A172 (cell line): ENCODE data around the gene UBAP1L. TPM values are rescaled to one million over a fixed set of nuclear protein-coding genes. Genes with fewer than 3 reads are reported as not detected.

Source experiments
- DNase-seq: peaks from one replicate; pipeline ENCODE4 v3.0.0-alpha.2; 2015; ENCODE audit warnings: low spot score
- total RNA-seq: library from RNA; depleted of rRNA; stranded (reverse); fragments of >200 nt; shearing (Covaris generic); gene quantifications from 2 replicates; pipeline ENCODE4 v1.2.3, GENCODE V29; 2014

Gene UBAP1L
- total RNA-seq, 1 experiment from 2014 or later, result 0.05 TPM

DNA sequence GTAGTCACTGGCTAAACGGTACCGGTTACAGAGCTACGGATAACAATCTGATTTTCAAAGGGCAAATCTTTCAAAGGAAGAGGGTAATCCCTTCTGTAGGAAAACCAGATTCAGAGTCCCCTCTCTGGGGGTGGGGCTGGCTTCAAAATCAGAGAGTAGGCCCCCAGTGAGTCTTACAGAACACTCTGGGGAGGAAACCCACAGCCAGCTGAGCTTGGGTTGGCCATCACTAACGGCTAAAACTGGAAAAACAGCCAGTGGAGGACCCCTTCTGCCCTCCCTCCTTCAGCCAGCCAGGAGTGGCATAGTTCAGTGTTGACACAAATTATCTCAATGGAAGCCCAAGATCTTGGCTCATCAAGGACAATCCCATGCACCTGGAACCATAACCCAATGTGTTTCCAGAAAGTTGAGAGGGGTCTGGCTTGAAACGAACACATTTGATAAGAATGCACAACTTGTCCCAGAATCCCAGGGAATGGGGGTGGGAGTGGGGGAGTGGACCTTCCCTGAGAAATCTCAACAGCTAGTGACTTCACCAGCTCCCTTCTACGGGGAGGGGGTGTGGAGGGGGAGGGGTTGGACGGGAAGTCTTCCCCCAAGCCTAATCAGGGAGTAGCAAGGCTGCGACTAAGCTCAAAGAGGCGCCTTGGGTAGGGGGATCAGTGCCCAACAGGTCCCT is 48.2 kb downstream of the UBAP1L start:
- no peak for DNase-seq

DNA sequence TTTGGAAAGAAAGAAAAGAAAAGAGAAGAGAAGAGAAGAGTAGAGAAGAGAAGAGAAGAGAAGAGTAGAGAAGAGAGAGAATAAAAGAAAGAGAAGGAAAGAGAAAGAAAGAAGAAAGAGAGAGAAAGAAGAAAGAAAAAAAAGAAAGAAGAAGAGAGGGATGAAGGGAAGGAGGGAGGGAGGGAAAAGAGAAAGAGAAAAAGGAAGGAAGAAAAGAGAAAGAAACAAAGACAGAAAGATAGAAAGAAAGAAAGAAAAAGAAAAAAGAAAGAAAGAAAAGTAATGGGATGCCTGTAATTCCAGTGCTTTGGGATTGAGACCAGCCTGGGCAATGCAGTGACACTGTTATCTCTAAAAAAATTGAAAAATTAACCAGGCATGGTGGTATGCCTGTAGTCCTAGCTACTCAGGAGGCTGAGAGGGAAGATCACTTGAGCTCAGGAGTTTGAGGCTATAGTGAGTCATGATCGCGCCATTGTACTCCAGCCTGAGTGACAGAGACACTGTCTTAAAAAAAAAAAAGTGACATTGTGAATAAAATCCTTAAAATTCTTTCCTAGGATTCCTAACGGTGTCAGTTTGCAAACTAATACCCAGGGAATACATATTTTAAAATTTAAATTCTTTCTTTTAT is 48.9 kb downstream of the UBAP1L start:
- DNase-seq, result no peak

DNA sequence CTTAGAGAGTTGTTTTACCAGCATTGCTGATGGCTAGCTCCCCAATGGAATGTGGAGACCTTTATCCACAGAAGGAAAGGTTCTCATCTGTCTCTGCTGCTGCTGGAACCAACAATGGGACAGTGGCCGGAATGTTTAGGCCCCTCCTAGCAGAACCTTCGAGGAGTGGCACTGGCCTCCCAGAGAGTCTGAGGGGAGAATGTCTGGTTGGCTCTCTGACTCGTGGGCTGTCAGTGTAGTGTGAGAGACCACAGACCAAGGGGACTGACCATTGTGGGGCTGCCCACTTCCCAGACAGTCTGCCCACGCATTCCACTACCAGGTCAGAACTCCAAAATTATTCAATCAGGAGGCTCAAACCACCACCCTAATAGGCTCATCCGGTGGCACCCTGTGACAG is 52.3 kb downstream of the UBAP1L start:
- no peak for DNase-seq

DNA sequence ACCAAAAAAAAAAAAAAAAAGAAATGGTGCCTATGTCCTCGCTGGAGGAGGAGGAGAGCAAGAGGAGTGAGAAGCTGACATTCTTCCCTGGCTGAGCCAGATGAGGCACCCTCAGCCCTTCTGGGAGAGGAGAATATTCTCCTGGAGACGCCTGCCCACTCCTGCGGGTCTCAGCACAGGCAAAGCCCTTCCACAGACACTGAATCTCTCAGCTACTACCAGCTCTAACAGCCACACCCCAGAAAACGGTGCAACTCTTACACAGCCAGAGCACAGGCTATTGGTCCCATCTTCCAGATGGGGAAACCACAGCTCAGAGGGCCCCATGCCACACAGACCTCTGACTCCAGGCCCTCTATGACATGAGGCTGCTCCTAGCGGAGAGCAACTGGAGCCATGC is 52.9 kb downstream of the UBAP1L start:
- DNase-seq, result no peak

DNA sequence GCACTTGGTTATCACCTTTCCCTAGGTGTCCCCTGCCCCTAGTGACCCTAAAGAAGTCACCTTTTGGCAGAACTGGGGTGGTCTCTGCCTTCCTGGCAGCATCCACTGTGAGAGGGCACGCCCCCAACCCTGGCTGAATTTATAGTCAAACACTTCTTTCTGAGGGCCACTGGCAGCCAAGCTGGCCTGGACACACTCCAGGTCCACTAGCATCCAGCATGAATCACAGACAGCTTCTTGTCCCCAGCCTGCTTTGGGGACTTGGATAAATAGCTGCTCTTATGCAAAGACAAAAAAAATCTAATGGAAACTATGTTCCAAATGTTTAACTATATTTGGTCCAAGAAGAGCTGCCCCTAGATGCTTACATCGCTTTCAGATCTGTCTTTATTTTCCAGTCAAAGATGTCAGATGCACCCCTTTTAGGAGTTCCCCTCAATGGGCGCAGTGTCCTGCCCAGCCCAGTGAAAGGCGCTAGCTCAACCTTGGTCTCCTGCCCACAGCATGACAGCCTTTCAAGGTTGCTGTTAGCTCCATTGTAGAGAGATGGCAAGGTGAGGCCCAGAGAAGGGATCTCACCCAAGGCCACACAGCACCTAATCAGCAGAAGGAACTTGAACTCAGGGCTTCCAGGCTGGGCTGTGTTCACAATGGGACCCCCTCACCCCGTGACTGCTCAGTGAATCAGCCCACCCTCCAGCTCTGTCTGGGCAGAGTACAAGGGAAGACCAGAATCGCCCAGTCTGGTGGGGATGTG is 54.2 kb downstream of the UBAP1L start:
- no peak for DNase-seq

DNA sequence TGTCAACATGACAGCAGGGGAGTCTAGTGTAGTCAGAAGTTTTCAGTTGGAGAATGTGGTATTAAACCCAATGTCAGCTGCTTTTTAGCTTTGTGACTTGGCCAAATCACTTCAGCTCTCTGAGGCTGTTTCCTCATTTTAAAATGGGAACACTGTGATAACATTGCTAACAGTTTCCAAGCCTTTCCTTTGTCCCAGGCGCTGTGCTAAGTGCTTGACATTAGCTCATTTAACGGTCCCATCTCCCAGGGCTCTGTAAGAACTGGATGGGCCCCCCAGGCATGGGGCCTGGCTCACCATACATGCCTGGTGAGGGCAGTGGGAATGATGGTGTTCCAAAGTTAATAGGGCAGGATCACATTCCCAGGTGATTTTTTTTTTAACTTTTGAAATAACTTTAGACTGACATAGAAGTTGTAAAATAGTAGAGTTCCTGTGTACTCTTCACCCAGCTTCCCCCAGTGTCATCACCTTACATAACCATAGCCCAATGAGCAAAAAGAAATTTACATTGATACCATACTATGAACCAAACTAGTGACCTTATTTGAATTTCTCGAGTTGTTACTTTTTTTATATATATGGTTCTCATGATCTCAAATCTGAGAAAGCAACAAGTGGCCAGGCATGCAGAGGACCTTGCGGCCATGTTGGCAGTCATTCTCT is 54.9 kb downstream of the UBAP1L start:
- DNase-seq, result no peak

DNA sequence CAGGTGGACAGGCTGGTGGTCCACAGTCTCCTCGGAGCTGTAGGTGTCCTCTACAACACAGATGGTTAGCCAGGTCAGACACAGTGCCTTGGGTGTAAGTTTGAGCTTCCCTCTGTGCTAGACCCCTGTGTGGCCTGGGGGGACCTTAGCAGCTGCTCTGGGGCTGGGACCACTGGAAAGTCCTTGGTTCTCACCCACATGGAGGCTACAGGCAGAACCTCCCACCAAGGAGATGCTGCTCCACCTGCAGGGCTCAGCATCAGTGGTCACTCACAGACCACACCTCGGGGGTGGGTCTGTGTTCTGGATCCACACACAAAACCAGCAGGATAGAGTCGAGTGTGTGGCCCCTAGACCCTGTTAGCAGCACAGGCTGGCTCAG is 55.6 kb downstream of the UBAP1L start:
- DNase-seq, result no peak

DNA sequence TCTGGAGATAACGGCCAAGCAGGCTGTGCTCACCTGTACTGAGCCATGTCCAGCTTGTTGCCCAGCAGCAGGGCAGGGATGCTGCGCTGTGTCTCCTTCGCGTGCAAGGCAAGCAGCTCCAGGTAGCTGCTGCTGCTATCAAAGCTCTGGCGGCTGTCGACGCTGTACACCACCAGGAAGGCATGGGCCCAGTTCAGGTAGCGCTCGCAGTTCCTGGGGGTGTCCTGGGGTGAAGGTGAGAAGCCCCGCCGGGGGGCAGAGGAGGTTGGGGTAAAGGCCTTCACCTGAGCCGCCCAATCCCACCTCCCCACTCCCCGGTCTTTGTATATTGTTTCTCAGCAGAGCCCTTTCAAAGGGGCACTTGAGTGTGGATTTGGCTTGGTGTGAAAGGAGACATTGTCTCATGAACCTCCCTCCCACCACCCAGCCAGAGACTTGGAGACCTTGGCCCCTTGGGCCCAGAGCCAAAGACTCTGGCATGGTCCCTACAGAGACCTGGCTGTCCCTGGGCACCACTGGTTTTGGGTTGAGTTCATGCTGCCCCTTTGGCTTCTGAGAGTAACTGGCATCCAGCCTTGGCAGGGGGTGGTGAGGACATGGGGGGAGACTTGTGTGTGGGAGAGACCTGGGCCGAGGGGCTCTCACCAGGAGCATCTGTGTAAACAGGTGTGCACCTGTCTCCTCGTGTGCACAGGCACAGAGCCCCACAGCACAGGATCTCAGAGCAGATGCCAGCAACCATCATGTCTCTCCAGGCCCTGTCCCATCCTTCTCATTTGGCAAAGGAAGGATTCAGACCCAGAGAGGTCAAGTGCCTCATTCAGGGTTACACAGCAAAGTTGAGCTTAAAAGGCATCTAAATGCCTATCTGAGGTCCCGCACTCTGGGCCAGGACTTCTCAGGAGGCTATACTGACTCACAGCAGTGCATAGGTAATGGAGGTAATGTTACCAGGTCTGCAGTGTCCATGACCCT is 56.3 kb downstream of the UBAP1L start:
- no peak for DNase-seq

DNA sequence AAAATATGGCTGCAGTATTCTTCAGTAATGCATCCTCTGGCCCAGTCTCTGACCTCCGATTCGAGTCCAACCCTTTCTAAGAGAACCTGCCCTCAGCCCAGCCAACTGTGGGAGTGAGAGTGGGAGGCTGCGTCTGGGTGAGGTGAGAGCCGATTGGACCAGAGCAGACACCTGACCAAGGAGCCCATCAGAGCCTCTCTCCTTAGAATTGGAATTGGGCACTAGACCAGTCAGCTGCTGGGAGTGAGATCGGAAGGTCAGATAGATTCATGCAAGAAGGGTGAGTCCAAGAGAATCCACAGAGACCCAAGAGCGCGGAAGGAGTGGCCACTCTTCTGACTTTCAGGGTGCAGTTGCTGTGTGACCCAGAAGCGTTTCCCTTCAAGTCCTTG is 57.5 kb downstream of the UBAP1L start:
- DNase-seq, result no peak

DNA sequence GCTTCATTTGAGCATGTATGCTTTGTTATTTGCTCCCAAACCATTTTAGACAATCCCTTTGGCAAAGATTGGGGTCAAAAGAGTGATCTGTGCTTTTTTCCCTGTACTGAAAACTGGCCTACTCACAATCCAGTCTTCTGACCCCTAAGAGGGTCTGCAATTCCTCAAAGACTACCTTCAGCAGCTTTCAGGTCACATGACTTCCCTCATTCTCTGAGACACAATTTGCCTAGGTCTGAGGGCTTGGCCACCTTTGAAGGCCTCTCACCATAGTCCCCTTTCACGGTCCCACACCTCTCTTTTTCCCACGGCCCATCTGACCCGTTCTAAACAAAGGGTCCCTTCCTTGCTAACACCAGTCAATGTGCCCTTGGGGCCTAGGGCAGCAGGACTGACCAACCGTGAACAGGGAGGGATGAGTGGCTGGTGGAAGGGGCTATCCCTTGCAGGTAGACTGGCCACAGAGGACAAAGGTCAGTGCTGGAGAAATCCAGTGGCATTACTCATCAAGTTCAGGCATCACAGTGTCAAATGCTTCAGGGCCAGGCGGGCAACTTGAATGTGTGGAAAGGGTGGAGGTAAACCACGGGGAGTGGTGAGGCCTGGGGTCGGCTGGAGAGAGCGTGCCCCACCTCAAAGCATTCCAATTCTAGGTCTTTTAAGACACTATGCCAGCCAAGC is 58.0 kb downstream of the UBAP1L start:
- DNase-seq, result peak; percentile 82

DNA sequence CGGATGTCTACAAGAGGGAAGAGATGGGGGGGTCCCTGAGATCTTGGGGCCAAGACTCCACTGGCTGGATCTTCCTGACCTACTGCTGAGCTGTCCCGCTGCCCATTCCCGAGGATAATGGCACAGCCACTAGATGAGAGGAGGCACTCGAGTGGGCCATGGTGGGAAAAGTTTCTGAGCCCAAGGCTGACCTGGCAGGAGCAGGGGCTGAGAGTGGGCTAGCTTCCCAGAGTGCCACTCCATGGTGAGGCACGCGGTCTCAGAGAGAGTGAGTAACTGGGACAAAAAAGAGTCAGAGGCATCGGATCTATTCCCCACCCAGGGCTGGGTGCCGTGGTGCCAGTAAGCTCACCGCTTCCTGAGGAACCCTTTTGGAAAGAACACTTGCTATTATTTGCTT is 58.9 kb downstream of the UBAP1L start:
- DNase-seq, result no peak

DNA sequence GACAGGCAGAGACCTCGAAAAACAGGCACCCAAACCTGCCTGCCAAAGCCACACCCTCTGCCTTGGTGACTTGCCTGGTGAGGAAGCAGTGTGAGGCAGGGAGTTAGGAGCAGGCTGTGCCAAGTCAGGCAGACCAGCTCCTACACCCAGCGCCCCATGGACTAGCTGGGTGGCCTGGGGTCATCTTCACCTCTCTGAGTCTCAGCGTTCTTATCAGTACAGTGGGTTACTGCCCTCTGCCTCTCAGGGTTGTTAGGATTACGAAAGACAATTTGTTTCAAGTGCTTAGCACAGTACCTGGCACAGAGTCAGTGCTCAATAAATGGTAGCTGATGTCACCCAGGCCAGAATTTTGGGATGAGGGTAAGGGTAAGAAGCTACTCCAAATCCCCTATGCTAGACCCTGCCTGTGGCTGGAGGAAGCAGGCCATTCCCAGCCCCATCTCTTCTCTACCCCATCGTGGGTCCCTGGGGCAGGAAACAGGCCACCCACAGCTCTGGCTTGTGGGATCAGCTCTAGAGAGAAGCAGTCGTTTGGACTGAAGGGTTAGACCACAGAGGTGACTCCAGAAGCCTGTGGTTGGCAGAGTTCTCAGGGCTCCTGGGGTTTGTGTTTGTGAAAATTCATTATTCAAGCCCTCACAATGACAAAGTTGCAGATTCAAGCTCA is 59.7 kb downstream of the UBAP1L start:
- peak; percentile 55 for DNase-seq

DNA sequence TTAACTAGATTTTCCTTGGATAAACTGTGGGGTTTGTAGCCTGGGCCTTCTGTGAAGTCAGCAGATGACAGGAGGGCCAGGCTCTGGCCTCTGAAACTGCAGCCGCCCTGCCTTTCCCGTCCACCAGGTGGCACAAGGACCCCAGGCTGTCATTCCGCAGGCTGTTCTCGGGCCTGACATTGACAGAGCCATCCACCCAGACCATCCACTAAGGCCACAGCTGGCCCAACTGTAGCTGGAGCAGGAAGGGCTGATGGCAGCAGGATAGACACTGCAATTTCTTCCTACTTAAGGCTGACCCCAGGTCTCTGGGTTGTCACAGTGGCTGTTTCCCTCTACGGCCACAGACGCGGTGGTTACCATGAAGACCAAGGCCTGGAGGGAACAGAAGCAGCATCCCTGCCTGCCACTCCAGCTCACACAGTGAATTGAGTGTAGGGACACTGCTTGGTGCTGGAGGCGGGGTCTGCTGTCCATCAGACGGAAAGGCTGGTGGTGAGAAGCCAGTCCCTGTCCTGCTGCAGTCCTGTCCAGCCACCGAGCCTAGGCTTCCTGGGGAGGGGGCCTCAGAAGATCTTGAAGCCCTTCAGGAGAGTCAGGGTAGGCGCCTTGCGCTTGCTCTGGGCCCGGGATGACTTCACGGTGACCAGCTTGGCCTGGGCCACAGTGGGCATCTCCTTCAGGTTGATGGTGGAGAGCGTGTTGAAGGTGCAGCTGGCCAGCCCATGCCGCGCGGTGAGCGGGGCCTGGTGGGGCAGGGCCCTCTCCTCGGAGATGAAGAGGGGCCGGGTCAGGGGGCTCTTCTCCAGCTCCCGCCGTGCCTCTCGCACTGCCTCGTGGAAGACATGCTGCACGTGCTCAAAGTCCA is 60.4 kb downstream of the UBAP1L start:
- peak; percentile 56 for DNase-seq

DNA sequence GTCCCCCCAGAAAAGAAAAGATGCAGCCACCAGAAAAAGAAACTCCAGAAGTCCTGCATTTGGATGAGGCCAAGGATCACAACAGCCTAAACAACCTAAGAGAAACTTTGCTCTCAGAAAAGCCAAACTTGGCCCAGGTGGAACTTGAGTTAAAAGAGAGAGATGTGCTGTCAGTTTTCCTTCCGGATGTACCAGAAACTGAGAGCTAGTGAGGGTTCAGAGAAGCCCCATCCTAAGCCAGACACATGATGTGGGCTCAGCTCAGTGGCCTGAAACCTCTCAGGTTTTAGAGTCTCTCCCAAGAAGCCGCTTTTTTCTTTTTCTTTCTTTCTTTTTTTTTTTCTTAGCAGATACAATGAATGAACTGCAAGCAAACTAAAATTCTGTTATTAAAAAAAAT is 62.0 kb downstream of the UBAP1L start:
- no peak for DNase-seq

DNA sequence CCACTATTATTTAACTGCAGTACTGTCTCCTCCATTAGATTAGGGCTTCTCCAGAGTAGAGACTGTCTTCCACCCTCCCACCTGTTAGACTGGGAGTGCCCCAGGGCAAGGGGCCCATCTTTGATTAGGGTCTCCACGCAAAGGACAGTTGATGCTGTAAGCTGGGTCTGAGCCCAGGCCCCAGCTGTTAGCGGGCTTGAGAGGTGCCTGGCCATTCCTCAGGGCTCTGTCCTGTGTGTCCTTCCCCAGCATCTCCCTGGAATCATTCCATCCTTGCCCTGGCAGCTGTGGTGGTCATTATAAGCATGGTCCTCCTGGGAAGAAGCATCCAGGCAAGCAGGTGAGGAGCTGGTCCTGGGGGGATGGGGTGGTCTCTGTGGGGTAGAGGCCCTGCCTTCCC is 63.7 kb downstream of the UBAP1L start:
- DNase-seq, result no peak

DNA sequence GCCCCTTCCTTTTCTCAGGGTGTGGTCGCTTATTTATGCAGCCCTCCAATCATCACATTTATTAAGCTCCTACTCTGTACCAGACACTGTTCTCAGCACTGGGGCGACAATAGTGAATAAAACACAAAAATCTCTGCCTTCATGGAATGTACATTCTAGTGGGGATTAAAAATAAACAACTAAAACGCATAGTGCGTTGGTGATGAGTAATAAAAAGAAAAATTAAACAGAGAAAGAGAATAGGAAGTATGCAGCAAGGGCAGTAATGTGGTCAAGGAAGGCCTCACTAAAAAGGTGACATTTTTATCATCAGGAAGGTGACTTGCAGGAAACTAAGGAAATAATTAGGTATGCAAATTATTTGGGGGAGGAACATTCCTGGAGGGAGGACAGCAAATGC is 64.7 kb downstream of the UBAP1L start:
- no peak for DNase-seq

DNA sequence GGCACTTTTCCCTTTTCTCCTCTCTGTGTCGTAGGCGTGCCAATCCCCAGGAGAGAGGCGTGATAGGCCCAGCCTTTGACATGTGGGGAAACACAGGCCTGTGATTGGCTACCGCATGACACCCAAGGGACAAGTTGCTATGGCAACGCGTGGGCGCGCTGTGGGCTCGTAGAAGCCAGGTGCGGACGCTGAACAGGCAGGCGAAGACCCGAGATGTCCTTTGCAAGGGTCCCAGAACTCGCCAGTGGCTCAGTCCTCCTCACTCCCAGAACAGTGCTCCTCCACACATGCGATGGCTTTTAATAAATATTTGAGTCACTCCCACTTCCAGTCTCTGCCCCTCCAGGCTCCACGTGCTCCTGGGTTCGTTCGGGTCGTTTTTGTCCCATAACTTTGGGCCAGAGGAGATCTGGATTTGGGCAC is 65.6 kb downstream of the UBAP1L start:
- DNase-seq, result peak; percentile 87

DNA sequence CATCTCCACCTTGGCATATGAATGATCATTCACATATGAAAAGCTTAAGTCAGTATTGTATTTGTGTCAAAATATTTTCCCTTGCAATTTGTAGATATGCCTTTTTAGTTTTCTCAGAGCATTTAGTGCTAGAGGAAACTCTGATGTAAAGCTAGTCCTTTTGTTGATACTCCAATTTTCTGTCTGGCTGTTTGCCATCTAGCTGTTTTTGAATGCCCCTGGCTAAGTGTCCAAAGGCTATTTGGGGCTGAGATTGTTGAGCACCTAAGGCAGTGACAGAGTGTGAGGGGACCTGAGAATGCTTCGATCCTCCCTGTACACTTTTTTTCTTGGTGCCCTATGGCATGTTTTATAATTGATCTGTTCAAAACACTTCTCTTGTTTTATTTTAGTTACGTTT is 66.8 kb downstream of the UBAP1L start:
- no peak for DNase-seq
